GM12872 (cell line): ENCODE measurements around the gene SLC6A7.

Experiments used
- TF ChIP-seq, protein P1 (sequence below): IDR thresholded peaks from 3 replicates; pipeline ENCODE4 v1.5.1; 2011; ENCODE audit warnings: low read depth, mild to moderate bottlenecking, low read length, moderate library complexity; ENCODE audit not compliant: insufficient read depth

The SLC6A7 gene

DNA sequence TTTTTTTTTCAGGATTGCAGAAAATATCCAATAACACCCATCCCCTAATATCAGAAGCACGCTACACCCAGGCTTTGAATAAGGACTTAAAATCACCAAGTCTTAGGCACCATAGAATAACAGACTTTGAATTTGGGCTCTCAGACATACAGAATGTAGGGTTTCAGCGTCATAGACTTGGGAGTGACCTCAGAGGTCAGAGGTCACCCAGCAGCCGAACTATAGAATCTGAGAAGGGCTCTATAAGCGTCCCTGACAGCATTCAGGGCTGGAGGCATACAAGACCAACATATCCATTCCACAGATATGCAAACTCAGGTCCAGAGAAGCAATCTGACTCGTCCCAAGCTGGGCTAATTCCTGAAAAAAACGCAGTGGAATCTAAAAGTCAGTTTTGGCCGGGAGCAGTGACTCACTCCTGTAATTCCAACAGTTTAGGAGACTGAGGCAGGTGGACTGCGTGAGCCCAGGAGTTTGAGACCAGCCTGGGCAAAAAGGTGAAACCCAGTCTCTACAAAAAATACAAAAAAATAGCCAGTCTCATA is 34.7 kb downstream of the SLC6A7 start:
- TF ChIP-seq, protein P1, sequence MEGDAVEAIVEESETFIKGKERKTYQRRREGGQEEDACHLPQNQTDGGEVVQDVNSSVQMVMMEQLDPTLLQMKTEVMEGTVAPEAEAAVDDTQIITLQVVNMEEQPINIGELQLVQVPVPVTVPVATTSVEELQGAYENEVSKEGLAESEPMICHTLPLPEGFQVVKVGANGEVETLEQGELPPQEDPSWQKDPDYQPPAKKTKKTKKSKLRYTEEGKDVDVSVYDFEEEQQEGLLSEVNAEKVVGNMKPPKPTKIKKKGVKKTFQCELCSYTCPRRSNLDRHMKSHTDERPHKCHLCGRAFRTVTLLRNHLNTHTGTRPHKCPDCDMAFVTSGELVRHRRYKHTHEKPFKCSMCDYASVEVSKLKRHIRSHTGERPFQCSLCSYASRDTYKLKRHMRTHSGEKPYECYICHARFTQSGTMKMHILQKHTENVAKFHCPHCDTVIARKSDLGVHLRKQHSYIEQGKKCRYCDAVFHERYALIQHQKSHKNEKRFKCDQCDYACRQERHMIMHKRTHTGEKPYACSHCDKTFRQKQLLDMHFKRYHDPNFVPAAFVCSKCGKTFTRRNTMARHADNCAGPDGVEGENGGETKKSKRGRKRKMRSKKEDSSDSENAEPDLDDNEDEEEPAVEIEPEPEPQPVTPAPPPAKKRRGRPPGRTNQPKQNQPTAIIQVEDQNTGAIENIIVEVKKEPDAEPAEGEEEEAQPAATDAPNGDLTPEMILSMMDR, result no peak

DNA sequence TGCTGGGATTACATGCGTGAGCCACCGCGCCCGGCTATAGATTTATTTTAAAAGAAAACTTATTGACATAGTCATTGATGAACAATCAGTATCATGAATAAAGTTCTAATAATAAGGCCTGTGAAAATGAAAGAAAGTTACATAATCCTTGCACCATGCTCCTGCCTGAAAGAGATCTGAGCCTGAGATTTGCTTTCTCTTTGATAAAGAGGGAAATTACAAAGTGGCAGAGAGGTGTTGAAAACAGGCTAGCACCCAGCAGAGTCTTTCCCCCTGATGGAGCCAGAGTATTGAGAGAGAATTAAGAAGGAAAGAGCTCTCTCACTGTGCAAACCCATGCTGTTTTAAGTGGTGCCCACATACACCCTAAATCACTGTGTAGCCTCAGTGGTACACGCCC is 37.2 kb downstream of the SLC6A7 start:
- TF ChIP-seq, protein P1, result no peak

DNA sequence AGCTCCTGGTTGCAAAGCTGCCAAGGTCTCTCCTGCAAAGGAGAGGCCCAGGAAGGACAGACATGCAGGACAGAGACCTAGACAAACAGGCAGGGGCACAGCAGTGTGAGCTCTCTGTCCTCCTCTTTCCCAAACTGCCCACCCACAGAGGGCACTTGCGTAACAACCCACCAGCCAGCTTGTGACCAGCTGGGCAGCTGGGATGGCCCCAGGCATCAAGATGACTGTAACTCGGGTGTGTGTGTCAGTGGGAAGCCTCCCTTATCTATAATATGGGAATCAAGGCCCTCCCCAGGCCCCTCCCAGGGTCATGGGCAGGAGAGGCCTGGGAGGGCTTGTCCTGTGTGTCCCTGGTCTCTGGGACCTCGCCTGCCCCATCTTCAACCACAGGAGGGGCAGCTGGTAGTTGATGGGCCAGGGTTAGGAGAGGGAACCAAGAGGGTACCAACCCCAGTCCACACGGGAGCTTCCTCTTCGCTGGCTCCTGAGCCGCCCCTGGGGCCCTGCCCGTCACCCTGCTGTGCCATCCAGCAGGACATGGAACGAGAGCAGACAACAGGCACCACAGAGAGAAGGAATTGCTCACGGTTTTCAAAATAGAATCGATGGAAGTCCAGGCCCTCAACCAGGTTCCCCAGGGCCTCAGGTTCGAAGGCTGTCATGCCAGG is 37.9 kb downstream of the SLC6A7 start:
- TF ChIP-seq, protein P1, result no peak

DNA sequence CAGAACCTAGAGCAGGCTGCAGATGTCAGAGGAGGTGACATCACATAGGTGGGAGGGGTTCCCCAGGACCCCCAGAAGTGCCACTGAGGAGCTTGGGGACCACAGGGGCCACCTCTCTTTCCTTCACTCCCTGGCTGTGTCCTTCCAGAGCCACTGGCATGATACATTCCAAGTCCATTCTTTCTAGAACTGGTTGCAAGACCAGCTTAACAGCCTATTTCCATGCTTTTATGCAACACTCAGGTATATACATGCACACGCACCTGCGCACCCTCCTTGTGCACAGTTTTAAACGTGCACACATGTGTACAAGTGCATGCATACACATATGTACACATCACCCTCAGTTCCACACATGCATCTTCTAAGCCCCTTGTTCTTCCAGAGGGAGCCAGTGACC is 39.7 kb downstream of the SLC6A7 start:
- TF ChIP-seq, protein P1, result no peak

DNA sequence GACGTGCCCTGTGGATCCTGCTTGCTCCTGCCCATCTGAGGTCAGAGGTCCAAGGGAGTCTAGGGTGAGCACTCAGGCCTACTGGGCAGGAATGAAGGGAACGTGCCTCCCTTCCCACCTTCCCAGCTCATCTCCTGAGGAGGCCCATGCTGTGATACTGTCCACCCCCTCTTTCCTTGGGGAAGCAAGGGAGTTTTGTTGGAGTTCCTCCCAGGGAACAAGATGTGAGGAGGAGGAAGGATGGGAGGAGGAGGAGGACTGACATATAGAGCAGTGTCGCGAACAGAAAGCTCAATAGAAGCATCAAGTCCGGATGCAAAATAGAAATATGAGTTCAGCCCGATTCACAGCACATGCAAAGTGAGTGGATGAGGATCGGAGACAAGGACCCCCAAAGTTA is 41.0 kb downstream of the SLC6A7 start:
- TF ChIP-seq, protein P1, result no peak

DNA sequence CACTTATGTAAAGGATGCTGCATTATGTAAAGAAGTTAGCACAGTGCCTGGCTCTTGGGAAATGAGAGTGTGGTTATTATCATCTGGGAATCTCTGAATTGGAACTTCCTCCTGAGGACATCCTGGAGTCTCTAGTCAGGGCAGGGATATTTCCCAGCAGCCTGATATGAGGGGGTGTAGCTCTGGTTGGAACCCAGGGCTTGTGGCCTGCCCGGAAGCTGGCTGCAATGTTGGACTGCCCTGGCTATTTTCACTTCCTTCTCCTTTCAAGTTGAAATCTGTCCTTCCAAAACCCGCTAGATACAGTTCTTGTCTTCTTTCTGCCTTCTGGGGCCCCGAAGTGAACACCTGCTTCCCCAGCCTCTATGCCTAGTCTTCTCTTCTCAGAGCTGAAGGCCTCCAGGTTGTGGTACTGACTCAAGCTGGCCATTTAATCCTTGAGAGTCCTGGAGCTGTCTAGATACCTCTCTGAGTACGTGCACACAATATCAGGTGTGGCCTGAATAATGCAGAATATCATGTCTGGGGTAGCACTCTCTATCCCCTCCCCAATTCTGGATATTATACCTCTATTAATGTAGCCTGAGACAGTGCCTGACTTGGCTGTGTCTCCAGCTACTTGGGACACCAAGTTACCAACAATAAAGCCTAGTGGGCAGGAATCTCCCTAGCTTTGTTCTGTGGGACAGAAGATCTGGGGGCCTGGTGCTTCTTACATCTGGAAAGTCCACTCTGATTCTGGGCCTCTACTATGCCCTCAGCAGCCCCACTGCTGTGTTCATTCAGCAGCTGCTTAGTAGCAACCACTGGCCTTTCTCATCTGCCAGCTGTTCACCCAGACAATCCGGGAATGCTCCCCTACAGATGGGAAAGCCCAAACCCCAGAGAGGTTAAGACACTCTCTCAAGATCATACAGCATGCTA is 45.0 kb downstream of the SLC6A7 start:
- TF ChIP-seq, protein P1, result no peak

DNA sequence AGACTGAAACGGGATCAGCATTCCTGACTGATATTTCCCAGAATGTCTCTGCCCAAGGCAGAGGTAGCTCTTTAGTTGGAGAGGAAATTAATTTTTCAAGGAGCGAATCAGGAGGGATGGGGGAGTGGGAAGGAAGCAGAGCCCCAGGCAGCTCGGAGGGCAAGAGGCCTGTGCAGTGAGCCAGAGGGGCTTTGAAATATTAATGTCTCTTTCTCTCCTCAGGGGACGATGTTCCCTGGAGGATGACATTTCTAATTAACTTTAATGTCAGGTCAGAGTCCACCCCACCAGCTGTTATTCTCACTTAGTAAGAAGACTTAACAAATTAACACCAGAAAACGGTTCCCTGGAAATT is 45.6 kb downstream of the SLC6A7 start:
- TF ChIP-seq, protein P1, result no peak
